GM23338 (cell line): Measurements from ENCODE around the gene RPS19. TPM values are rescaled to one million over a fixed set of nuclear protein-coding genes. Genes with fewer than 3 reads are reported as not detected.
A peak's percentile ranks its signal among the peaks of the same experiment; 100 is the strongest.

Experiments used
- ATAC-seq: fragments of 200-7000 bp; cut with Tn5 transposase; 3 replicates; pipeline ENCODE4 v1.9.1; 2020
- DNase-seq: peaks from one replicate; pipeline ENCODE4 v3.0.0-alpha.2; 2015; ENCODE audit warnings: low spot score
- H2AFZ ChIP-seq: fragments of 200-600 bp; sonication (generic); 2 replicates; pipeline ENCODE4 v1.8.0; 2016; ENCODE audit warnings: antibody characterized with exemption, mild to moderate bottlenecking, moderate library complexity
- H3F3A ChIP-seq: fragments of 200-600 bp; sonication (generic); replicated peaks from 2 replicates; pipeline ENCODE4 v1.8.0; 2017; ENCODE audit warnings: antibody characterized with exemption, mixed run types, low read depth
- H3K27ac ChIP-seq: fragments of 200-600 bp; sonication (generic); 2 replicates; pipeline ENCODE4 v1.6.1; 2016; ENCODE audit warnings: low read depth
- H3K27me3 ChIP-seq: fragments of 200-600 bp; sonication (generic); 2 replicates; pipeline ENCODE4 v1.8.0; 2016; ENCODE audit warnings: mild to moderate bottlenecking, mixed run types, moderate library complexity; ENCODE audit not compliant: insufficient read depth
- H3K36me3 ChIP-seq: fragments of 200-600 bp; sonication (generic); 2 replicates; pipeline ENCODE4 v1.8.0; 2016; ENCODE audit warnings: mild to moderate bottlenecking; ENCODE audit not compliant: insufficient read depth
- H3K4me1 ChIP-seq: fragments of 200-600 bp; sonication (generic); 2 replicates; pipeline ENCODE4 v1.8.0; 2016; ENCODE audit warnings: mild to moderate bottlenecking, moderate library complexity; ENCODE audit not compliant: insufficient read depth
- H3K4me2 ChIP-seq: fragments of 200-600 bp; sonication (generic); 2 replicates; pipeline ENCODE4 v1.7.1; 2017; ENCODE audit warnings: mixed run types
- H3K4me3 ChIP-seq: fragments of 200-600 bp; sonication (generic); 2 replicates; pipeline ENCODE4 v1.6.1; 2016; ENCODE audit warnings: mixed run types
- H3K79me2 ChIP-seq: fragments of 200-600 bp; sonication (generic); replicated peaks from 2 replicates; pipeline ENCODE4 v1.8.0; 2017; ENCODE audit warnings: mild to moderate bottlenecking; ENCODE audit not compliant: insufficient read depth
- H3K9me2 ChIP-seq: fragments of 200-600 bp; sonication (generic); 2 replicates; pipeline ENCODE4 v1.8.0; 2017; ENCODE audit not compliant: insufficient read depth
- H4K20me1 ChIP-seq: fragments of 200-600 bp; sonication (generic); replicated peaks from 2 replicates; pipeline ENCODE4 v1.8.0; 2017; ENCODE audit warnings: mild to moderate bottlenecking; ENCODE audit not compliant: insufficient read depth
- H3K27ac Mint-ChIP-seq: 2 replicates; pipeline ENCODE4 v1.8.0; 2020; ENCODE audit warnings: inconsistent platforms, mild to moderate bottlenecking, moderate library complexity, mixed read lengths
- H3K27me3 Mint-ChIP-seq: 3 replicates; pipeline ENCODE4 v1.8.0; 2022; ENCODE audit warnings: low read depth, mild to moderate bottlenecking, moderate library complexity, mixed read lengths, inconsistent platforms; ENCODE audit not compliant: insufficient read depth, poor library complexity
- H3K36me3 Mint-ChIP-seq: 3 replicates; pipeline ENCODE4 v1.8.0; 2021; ENCODE audit warnings: low read depth, mild to moderate bottlenecking, inconsistent platforms, moderate library complexity, mixed read lengths
- H3K4me1 Mint-ChIP-seq: 3 replicates; pipeline ENCODE4 v1.8.0; 2020; ENCODE audit warnings: mild to moderate bottlenecking, inconsistent platforms, mixed read lengths
- H3K4me3 Mint-ChIP-seq: 3 replicates; pipeline ENCODE4 v1.8.0; 2021; ENCODE audit warnings: moderate library complexity, mild to moderate bottlenecking, inconsistent platforms, mixed read lengths
- H3K9me3 Mint-ChIP-seq: 3 replicates; pipeline ENCODE4 v1.8.0; 2020; ENCODE audit warnings: moderate library complexity, mild to moderate bottlenecking, inconsistent platforms, mixed read lengths
- CREB1 ChIP-seq: fragments of 250-450 bp; sonication (Bioruptor Pico); IDR thresholded peaks from 2 replicates; pipeline ENCODE4 v1.5.0; 2020; ENCODE audit warnings: low read depth, mild to moderate bottlenecking, moderate library complexity
- CTCF ChIP-seq, 2 experiments: fragments of 200-600 bp in 1 of 2; sonication (generic) in 1 of 2; conservative IDR thresholded peaks; 2 replicates each; pipeline versions ENCODE4 v1.5.1 to v1.6.1; 2016 to 2017; ENCODE audit warnings: antibody characterized with exemption in 2 of 2, low read depth in 2 of 2, mild to moderate bottlenecking in 2 of 2, moderate library complexity in 1 of 2
- EZH2 ChIP-seq: fragments of 200-600 bp; sonication (generic); IDR thresholded peaks from one replicate; pipeline ENCODE4 v1.8.0; 2017; ENCODE audit warnings: antibody characterized with exemption, mild to moderate bottlenecking, low read depth; ENCODE audit not compliant: unreplicated experiment
- EZH2phosphoT487 ChIP-seq: fragments of 200-600 bp; sonication (generic); IDR thresholded peaks from one replicate; pipeline ENCODE4 v1.8.1; 2018; ENCODE audit warnings: antibody characterized with exemption; ENCODE audit not compliant: unreplicated experiment
- JUNB ChIP-seq: IDR thresholded peaks from one replicate; pipeline ENCODE4 v1.6.1; 2016; ENCODE audit warnings: antibody characterized with exemption; ENCODE audit not compliant: unreplicated experiment
- NANOG ChIP-seq: IDR thresholded peaks from 2 replicates; pipeline ENCODE4 v1.6.1; 2016; ENCODE audit warnings: antibody characterized with exemption, borderline replicate concordance
- POLR2AphosphoS5 ChIP-seq: IDR thresholded peaks from 2 replicates; pipeline ENCODE4 v1.6.1; 2016; ENCODE audit warnings: antibody characterized with exemption, low read depth
- ZNF114 ChIP-seq: fragments of 250-450 bp; sonication (Bioruptor Pico); IDR thresholded peaks from 2 replicates; pipeline ENCODE4 v1.5.0; 2020; ENCODE audit warnings: mild to moderate bottlenecking, moderate library complexity
- ZNF331 ChIP-seq: fragments of 250-450 bp; sonication (Bioruptor Pico); IDR thresholded peaks from 2 replicates; pipeline ENCODE4 v1.5.0; 2020; ENCODE audit warnings: low read depth, mild to moderate bottlenecking, moderate library complexity
- polyA plus RNA-seq: library from polyadenylated mRNA; unstranded; fragments of >200 nt; fragmentation: Nextera tagmentation; extraction: Ambion mirVana; gene quantifications from 2 replicates; pipeline ENCODE4 v1.2.1, GENCODE V29; 2016
- total RNA-seq: library from RNA; depleted of rRNA; stranded (reverse); fragments of >200 nt; shearing (Covaris generic); gene quantifications from 2 replicates; pipeline ENCODE4 v1.2.3, GENCODE V29; 2014
- TF ChIP-seq, protein P1 (sequence below): IDR thresholded peaks from one replicate; pipeline ENCODE4 v1.6.1; 2018; ENCODE audit warnings: antibody characterized with exemption; ENCODE audit not compliant: unreplicated experiment

Gene RPS19
- total and polyA plus RNA-seq, 2 experiments from 2014 or later, result 1,798 to 4,073 TPM

GRCh38 chr19:41919948-41920712, 60.1 kb downstream of the RPS19 start (continued):
- no peak for TF ChIP-seq CTCF (conservative IDR thresholded peaks at IDR 0.05; ENCODE audit: low read depth in 2 of 2)
- TF ChIP-seq CREB1 (CRISPR knock-in tag), result no peak
- no peak for TF ChIP-seq JUNB
- no peak for TF ChIP-seq ZNF114 (CRISPR knock-in tag)
- TF ChIP-seq ZNF331 (CRISPR knock-in tag), result no peak
- TF ChIP-seq, protein P1, sequence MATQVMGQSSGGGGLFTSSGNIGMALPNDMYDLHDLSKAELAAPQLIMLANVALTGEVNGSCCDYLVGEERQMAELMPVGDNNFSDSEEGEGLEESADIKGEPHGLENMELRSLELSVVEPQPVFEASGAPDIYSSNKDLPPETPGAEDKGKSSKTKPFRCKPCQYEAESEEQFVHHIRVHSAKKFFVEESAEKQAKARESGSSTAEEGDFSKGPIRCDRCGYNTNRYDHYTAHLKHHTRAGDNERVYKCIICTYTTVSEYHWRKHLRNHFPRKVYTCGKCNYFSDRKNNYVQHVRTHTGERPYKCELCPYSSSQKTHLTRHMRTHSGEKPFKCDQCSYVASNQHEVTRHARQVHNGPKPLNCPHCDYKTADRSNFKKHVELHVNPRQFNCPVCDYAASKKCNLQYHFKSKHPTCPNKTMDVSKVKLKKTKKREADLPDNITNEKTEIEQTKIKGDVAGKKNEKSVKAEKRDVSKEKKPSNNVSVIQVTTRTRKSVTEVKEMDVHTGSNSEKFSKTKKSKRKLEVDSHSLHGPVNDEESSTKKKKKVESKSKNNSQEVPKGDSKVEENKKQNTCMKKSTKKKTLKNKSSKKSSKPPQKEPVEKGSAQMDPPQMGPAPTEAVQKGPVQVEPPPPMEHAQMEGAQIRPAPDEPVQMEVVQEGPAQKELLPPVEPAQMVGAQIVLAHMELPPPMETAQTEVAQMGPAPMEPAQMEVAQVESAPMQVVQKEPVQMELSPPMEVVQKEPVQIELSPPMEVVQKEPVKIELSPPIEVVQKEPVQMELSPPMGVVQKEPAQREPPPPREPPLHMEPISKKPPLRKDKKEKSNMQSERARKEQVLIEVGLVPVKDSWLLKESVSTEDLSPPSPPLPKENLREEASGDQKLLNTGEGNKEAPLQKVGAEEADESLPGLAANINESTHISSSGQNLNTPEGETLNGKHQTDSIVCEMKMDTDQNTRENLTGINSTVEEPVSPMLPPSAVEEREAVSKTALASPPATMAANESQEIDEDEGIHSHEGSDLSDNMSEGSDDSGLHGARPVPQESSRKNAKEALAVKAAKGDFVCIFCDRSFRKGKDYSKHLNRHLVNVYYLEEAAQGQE, result no peak
- TF ChIP-seq EZH2phosphoT487, result no peak
- TF ChIP-seq POLR2AphosphoS5, result no peak

DNA sequence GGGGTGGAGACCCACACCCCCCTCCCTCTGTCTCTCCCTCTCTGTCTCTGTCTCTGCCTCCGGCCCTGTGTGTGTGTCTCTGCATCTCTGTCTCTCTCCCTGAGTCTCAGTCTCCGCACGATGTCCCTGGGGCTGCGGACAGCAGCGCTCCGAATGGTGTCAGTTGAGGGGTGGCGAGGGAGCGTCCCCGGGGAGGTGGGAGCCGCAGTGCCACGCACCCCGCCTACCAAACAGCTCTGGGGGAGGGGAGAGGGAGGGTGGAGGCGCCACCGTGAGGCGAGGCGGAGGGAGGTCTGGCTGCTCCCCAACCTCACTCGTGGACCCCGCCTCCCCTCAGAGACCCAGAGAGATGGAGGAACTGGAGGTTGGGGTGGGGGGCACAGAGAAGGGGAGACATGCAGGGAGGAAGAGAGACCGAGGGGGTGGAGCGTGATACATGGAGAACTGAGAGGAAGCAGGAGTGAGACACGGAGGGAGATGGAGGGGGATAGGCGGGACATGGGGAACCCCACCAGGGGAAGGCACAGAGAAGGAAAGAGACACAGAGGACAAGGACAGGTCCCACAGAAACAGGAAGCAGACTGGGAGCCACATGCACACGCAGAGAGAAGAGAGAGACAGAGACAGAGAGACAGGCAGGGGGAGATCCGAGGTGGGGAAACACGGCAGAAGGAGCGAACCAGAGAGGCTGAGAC, 61.0 kb downstream of the RPS19 start:
- peak; percentile 19; the same call in 2 of the 3 replicates for ATAC-seq

More for the DNA sequence above, 61.0 kb downstream of the RPS19 start:
- Histone ChIP-seq H3K27ac (no peak overlapping the region), H3K27me3 (peaks cover 98% of the 10 kb centered on the region), H3K4me3 (peak overlapping the region; percentile 39), H3K36me3 (no peaks in the 10 kb centered on the region), H3K4me1 (peaks cover 4% of the 10 kb centered on the region; the same call in 1 of the 2 replicates), H3K4me2 (peak overlapping the region; percentile 57; the same call in 1 of the 2 replicates), H3K79me2 (no peaks in the 10 kb centered on the region), H2AFZ (no peak overlapping the region), H3K9me2 (no peaks in the 10 kb centered on the region), H3F3A (peaks cover 12% of the 10 kb centered on the region), H4K20me1 (peaks cover 7% of the 10 kb centered on the region; the same call in 1 of the 2 replicates)
- Mint-ChIP-seq H3K27ac (no peak overlapping the region), H3K27me3 (peaks cover 10% of the 10 kb centered on the region), H3K9me3 (peaks cover 3% of the 10 kb centered on the region; the same call in 1 of the 3 replicates), H3K4me1 (peaks cover 13% of the 10 kb centered on the region), H3K4me3 (peak overlapping the region; percentile 8; the same call in 1 of the 3 replicates), H3K36me3 (no peaks in the 10 kb centered on the region; the same call in 2 of the 3 replicates)
- TF ChIP-seq EZH2 (peak; percentile 74), NANOG (no peak), CTCF (conservative IDR thresholded peaks at IDR 0.05; ENCODE audit: low read depth in 2 of 2) (peak in 1 of 2 experiments; percentile 15; a peak in 2 of 4 replicates)
- no peak for DNase-seq
